Measurements from ENCODE around the gene RNF149.

GRCh38 chr2:101264360-101264939 lies 44.1 kb downstream of the RNF149 start:
- TF ChIP-seq CTCF (IDR thresholded peaks at IDR 0.05) (no peak), POLR2AphosphoS5 (IDR thresholded peaks at IDR 0.05) (no peak), POLR2A (IDR thresholded peaks at IDR 0.05) (no peak)
